ENCODE results near the gene HPS4. TPM values are rescaled to one million over a fixed set of nuclear protein-coding genes. Genes with fewer than 3 reads are reported as not detected.

Gene HPS4
- total RNA-seq, 4 donors from 2014 or later: 7.0 to 13.9 (median 10.5) TPM

- H3K27ac ChIP-seq: peak overlapping the region; percentile 22 to 48 (median 40)
- DNase-seq: no peak
- H3K4me3 ChIP-seq: no peak overlapping the region
- H3K36me3 ChIP-seq: peaks cover 0 to 21% of the 10 kb centered on the region in 2 donors
- intact Hi-C loops (cut with DNase I; ENCODE audit: low total_unique reads) (loop anchor here (5.0 kb wide), 1 partner anchor 82 kb away; no protein-coding TSS in a partner anchor), in situ Hi-C loops (cut with MboI; ENCODE audit: low sequenced_read_pairs in 4 of 4) (loop anchor here in 2 of 4 donors (10.0 kb wide), 1 partner anchor 104 kb away; no protein-coding TSS in a partner anchor)
- no peaks in the 10 kb centered on the region for H3K9me3 ChIP-seq
- H3K4me1 ChIP-seq: peaks cover 50 to 57% of the 10 kb centered on the region in 2 donors
- no peaks in the 10 kb centered on the region for H3K27me3 ChIP-seq
- TF ChIP-seq POLR2A (IDR thresholded peaks at IDR 0.05): no peak
- no peak for TF ChIP-seq CTCF (IDR thresholded peaks at IDR 0.05 in 4 of 5, conservative IDR thresholded peaks at IDR 0.05 in 1 of 5)
- no peak for ATAC-seq
These were observed 3.0 kb downstream of the HPS4 start for GRCh38 chr22:26480611-26480932.

- peak overlapping the region in 1 of 4 donors; percentile 15 for H3K4me3 ChIP-seq
- in situ Hi-C loops (cut with MboI; ENCODE audit: low sequenced_read_pairs in 4 of 4): loop anchor here in 2 of 4 donors (10.0 kb wide), 1 partner anchor 105 kb away; no protein-coding TSS in a partner anchor
- intact Hi-C loops (cut with DNase I; ENCODE audit: low total_unique reads): loop anchor here (5.0 kb wide), 1 partner anchor 82 kb away; no protein-coding TSS in a partner anchor
These were observed 3.6 kb downstream of the HPS4 start for GRCh38 chr22:26479792-26480610.

GRCh38 chr22:26479043-26479791 is 4.4 kb downstream of the HPS4 start:
- intact Hi-C loops (cut with DNase I; ENCODE audit: low total_unique reads): no loop called here
- Histone ChIP-seq H3K4me1 (peaks cover 39 to 43% of the 10 kb centered on the region in 2 donors), H3K27ac (peak overlapping the region; percentile 22 to 48 (median 34)), H3K27me3 (no peaks in the 10 kb centered on the region), H3K9me3 (no peaks in the 10 kb centered on the region), H3K4me3 (peak overlapping the region in 2 of 4 donors; percentile 1 to 15), H3K36me3 (peaks cover 0 to 24% of the 10 kb centered on the region in 2 donors)
- in situ Hi-C loops (cut with MboI; ENCODE audit: low sequenced_read_pairs in 4 of 4): no loop called here
- DNase-seq: no peak
- no peak for ATAC-seq
- no peak for TF ChIP-seq POLR2A (IDR thresholded peaks at IDR 0.05)
- peak in 1 of 5 experiments; percentile 12 for TF ChIP-seq CTCF (IDR thresholded peaks at IDR 0.05 in 4 of 5, conservative IDR thresholded peaks at IDR 0.05 in 1 of 5)

More at GRCh38 chr22:26479792-26480610, 3.6 kb downstream of the HPS4 start:
- Histone ChIP-seq H3K4me1 (peaks cover 45 to 51% of the 10 kb centered on the region in 2 donors), H3K9me3 (no peaks in the 10 kb centered on the region), H3K27ac (peak overlapping the region; percentile 22 to 48 (median 40)), H3K36me3 (peaks cover 0 to 24% of the 10 kb centered on the region in 2 donors), H3K27me3 (no peaks in the 10 kb centered on the region)
- TF ChIP-seq POLR2A (IDR thresholded peaks at IDR 0.05): no peak
- TF ChIP-seq CTCF (IDR thresholded peaks at IDR 0.05 in 4 of 5, conservative IDR thresholded peaks at IDR 0.05 in 1 of 5): no peak
- ATAC-seq (no peak), DNase-seq (no peak)

- Histone ChIP-seq H3K4me1 (peaks cover 33 to 43% of the 10 kb centered on the region in 2 donors), H3K27me3 (no peaks in the 10 kb centered on the region), H3K27ac (no peak overlapping the region), H3K36me3 (peaks cover 0 to 24% of the 10 kb centered on the region in 2 donors), H3K9me3 (no peaks in the 10 kb centered on the region), H3K4me3 (no peak overlapping the region)
- TF ChIP-seq CTCF (IDR thresholded peaks at IDR 0.05 in 4 of 5, conservative IDR thresholded peaks at IDR 0.05 in 1 of 5) (no peak), POLR2A (IDR thresholded peaks at IDR 0.05) (no peak)
- ATAC-seq (no peak), DNase-seq (no peak)
- intact Hi-C loops (cut with DNase I; ENCODE audit: low total_unique reads): no loop called here
- in situ Hi-C loops (cut with MboI; ENCODE audit: low sequenced_read_pairs in 4 of 4): no loop called here
These were observed 6.2 kb downstream of the HPS4 start for GRCh38 chr22:26477341-26477731.
